GM12892 (cell line): ENCODE results near the gene DIAPH1.

Experiments used
- DNase-seq: peaks from one replicate; pipeline ENCODE4 v3.0.0; 2011; ENCODE audit not compliant: insufficient read length
- FAIRE-seq: peaks from 2 replicates; lab custom pipeline; 2011; peaks lifted over from hg19 to GRCh38; lab: Jason Lieb, UNC
- POLR2A ChIP-seq: IDR thresholded peaks from 2 replicates; pipeline ENCODE4 v1.6.1; 2011; ENCODE audit warnings: low read depth, low read length, control low read depth
- POLR2AphosphoS5 ChIP-seq: IDR thresholded peaks from 2 replicates; pipeline ENCODE4 v1.6.1; 2011; ENCODE audit warnings: low read depth, low read length, control low read depth
- TAF1 ChIP-seq: IDR thresholded peaks from 2 replicates; pipeline ENCODE4 v1.6.1; 2011; ENCODE audit warnings: low read depth, mild to moderate bottlenecking, control low read depth, low read length, borderline replicate concordance

DIAPH1 gene

DNA sequence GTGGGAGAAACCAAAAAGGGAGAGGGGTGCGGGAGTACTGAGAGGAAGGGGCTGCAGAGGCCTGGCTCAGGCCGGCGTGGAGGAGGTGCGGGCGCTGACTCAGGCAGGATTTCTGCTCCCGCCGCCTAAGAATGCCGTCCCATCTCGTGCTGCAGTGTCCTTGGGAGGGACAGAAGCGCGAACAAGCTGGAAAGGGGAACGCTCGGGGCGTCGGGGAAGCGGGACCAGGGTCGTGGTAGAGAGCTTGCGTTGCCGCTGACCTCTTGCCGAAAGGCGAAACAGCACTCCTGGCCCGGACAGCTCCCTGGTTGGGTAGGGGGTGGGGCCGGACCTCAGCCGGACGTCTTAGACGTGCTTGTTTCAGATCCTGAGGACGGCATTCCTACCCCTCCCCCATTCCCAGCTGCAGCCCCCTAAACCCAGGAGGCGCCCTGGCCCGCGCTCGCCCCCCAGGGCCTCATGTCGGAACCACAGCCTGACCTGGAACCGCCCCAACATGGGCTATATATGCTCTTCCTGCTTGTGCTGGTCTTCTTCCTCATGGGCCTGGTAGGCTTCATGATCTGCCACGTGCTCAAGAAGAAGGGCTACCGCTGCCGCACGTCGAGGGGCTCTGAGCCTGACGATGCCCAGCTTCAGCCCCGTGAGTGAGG, 19.1 kb upstream of the DIAPH1 start:
- DNase-seq (peak; percentile 62), FAIRE-seq (peak; percentile 58)
- TF ChIP-seq TAF1, result no peak
- TF ChIP-seq POLR2AphosphoS5, result no peak
- peak; percentile 19; the same call in 1 of the 2 replicates for TF ChIP-seq POLR2A

DNA sequence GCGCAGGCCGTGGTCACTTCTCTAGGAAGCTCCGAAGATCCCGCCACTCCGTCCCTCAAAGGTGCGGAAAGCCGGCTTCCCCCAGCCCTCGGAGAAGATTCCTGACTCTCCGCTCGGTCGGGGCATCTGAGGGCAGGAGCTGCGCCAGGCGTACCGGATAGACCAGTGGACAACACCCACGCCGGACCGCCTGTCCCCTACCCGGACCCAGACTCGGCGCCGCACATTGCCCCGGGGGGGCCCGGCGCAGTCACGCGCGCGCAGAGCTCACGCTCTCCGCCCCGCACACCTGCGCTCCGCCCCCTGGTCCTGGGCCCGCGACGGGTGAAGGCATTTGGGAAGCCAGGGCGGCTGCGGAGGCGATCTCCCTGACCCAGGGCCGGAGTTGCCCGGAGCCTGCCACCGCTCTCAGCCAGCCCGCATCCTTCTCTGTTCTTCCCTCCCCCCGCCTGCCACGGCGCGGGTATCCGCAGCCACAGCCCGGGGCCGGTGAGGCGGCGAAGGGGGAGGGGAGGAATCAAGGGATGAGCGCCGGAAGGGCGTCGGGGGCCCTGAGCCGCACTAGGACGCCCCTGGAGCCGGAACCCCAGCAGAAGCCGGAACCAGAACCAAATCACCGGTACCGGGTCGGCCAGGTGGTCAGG, 18.4 kb upstream of the DIAPH1 start:
- DNase-seq, result no peak
- TF ChIP-seq TAF1 (no peak), POLR2A (no peak), POLR2AphosphoS5 (no peak)
- peak; percentile 51 for FAIRE-seq

DNA sequence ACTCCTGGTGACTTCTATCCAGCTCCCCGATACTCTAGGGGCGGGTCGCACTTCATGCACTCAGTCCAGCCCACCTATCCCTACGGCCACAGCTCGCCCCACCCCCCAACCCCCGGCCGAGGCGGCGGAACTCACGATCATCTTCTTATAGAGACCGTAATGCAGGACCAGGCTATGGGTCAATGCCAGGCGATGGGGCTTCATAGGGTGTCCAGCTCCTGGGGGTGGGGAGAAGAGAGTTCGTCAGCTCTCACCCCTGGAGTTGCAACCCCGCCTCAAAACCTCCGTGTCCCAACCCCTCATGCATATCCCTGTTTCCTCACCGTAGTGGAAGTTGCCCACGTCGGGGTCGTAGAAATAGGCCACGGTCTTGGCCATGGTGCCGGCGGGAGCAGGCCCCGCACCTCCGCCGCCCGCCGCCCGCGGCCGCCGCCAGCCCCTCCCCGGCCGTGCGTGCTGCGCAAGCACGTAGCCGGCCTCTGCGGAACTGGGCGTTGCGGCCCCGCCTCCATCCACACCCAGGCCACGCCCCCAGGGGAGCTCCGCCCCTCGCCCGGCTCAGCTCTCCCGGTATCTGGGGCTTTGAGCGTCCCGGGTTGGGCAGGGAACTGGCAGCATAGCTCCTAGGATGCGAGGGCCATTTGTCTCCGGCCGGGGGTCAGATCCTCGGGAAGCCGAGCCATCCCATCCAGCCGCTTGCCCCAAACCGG, 17.8 kb upstream of the DIAPH1 start, which contains the start of the genes HDAC3 and RELL2:
HDAC3 (minus strand) TSS at position 437 of the 710 bp plus-strand sequence; CDS start at position 378, 59 bp downstream.
RELL2 (plus strand) TSS at position 585 of the 710 bp plus-strand sequence. CDS start 1,229 bp downstream, outside the sequence.
- 0 out of 2 replicates have a peak, but pooled peaks have one; percentile 22 for TF ChIP-seq TAF1
- peak; percentile 63 for TF ChIP-seq POLR2AphosphoS5
- peak; percentile 69; the same call in 1 of the 2 replicates for TF ChIP-seq POLR2A
- peak; percentile 95 for FAIRE-seq
- peak; percentile 92 for DNase-seq

DNA sequence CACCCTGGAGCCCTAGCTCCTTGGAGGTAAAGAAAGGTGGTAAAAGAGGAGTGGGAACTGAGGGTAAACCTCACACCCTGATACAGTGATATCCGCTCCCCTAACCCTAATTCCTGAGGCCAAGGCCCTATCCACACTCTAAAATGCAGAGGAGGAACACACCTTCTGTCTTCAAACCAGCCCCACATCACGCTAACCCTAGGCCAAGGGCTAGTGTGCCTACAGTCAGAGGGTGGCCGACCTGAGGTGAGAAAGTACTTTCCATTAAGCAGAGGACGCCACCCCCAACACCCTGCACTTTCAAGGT, 17.3 kb upstream of the DIAPH1 start:
- TF ChIP-seq POLR2AphosphoS5, result no peak
- TF ChIP-seq TAF1, result no peak
- TF ChIP-seq POLR2A, result no peak
- no peak for FAIRE-seq
- DNase-seq, result no peak

DNA sequence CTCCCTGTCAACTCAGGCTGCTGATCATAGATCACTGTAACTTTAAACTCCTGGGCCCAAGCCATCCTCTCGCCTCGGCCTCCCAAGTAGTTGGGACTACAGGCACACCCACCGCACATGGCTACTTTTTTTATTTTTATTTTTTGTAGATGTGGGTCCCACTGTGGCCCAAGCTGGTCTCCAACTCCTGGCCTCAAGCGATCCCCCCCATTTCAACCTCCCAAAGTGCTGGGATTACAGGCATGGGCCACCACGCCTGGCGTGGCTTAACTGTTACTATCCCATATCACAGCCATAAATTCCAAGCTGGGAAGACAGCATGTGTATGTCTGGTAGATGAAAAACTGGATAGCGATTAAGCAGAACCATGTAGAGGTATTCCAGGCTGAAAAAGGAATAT, 16.8 kb upstream of the DIAPH1 start:
- no peak for DNase-seq
- no peak for FAIRE-seq
- no peak for TF ChIP-seq POLR2AphosphoS5

DNA sequence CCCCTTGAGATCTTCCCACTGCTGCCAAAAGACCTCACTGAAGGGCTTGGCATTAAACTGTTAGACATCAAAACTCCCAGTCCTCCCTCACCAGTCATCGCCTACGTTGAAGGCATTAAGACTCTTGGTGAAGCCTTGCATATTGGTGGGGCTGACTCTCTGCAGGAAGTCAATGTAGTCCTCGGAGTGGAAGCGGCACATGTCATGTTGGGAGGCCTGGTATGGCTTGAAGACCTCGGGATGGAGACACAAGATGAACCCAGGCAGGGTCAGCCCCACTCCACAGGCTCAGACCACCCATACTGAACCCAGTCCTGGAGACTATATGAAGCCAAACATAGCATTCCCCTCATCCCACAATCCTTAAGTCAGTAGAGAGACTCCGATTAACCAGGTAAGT, 15.9 kb upstream of the DIAPH1 start:
- FAIRE-seq (no peak), DNase-seq (no peak)
- TF ChIP-seq POLR2AphosphoS5, result no peak
- TF ChIP-seq TAF1, result no peak
- no peak for TF ChIP-seq POLR2A

DNA sequence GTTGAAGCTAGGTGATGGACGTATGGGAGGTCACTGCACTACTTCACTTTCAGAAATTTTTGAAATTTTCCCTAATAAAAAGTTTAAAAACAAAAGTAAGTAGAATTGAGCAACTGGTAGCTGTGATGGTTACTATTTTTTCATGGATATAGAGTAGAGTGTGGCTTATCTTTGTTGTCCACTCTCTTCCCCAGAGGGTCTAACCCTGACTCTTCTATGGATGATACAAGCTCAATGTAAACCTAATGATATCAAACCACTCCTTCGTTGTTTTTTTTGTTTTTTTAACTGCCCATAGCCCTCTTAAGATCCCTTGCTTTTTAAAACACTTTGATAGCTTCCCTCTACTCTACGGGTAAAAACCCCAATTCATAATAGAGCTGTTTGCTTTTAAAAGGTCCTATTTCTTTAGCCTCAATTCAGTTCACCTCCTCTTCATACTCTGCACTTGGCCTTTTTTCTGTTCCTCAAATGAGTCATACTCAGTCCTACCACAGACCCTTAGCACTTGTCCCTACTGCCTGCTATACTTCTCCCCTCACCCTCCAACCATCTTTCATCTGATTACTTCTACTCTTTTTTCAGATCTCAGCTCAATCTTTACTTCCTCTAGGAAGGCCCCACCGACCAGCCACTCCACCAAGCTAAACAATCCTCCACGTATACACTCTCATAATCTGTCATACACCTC, 15.2 kb upstream of the DIAPH1 start:
- FAIRE-seq (no peak), DNase-seq (no peak)
- TF ChIP-seq POLR2A (no peak), TAF1 (no peak), POLR2AphosphoS5 (no peak)

DNA sequence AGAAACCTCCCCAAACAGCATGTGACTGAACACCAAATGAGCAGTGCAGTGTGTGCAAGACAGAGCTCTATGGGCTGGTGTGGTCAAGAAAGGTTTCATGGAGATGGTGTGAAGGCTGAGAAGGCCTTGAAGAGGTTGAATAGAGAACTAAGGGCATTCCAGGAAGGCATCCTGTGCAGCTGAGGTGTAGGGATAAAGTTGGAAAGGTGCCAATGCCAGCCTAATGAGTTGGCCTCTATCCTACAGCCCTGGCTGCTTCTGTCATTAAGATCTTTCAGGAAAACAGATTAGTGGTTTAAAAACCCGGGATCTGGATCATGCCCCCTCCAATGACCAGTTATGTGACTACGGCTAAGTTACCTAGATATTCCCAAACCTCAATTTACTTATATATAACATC, 13.8 kb upstream of the DIAPH1 start:
- FAIRE-seq, result no peak
- DNase-seq, result no peak
- TF ChIP-seq TAF1, result no peak
- TF ChIP-seq POLR2A, result no peak
- no peak for TF ChIP-seq POLR2AphosphoS5

DNA sequence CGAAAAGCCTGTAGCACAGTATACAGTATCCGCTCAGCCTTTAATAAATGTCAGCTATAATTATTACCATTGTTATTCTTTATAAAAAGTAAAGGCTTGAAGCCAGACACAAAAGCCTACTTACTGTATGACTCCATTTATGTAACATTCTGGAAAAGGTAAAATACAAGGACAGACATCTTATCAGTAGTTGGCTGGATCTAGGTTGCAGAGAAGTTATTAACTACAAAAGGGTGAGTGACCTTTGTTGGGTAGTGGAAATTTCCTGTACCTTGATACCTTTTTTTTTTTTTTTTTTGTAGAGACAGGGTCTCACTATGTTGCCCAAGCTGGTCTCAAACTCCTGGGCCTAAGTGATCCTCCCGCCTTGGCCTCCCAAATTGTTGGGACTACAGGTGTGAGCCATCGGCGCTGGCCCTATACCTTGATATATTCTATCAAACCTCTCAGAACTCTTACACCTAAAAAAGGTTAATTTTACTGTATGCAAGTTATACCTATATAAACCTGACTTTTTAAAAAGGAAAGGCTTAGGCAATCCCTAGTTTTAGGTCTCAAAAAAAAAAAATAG, 11.9 kb upstream of the DIAPH1 start:
- no peak for DNase-seq
- TF ChIP-seq POLR2AphosphoS5, result no peak
- no peak for TF ChIP-seq POLR2A
- no peak for TF ChIP-seq TAF1
- FAIRE-seq, result no peak

DNA sequence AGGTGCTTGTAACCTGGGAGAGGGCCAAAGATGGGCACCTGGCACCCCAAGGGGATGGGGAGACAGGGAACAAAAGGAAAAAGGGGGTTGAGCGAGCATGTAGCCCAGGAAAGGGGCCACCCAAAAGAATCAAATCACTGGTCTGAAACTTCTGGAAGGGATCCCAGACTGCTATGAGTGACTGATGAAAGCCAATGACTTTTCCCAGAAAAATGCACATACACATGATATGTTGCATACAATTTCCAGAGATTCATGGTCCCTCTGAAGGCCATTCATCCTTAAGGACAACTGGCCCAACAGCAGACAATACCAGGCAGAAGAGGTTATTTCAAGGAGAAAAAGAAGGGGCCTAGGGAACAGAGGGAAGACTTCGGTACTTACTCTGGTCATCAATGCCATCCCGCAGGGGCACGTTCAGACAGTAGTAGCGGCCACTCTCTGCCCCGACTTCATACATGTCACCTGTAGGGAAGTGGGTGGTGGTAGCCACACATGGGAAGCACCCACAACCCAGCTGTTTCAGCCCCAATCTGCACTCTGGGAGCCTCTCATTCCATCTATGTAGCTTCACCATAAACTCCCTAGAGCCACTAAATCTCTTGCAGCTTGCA, 9.5 kb upstream of the DIAPH1 start:
- no peak for TF ChIP-seq TAF1
- TF ChIP-seq POLR2A, result no peak
- TF ChIP-seq POLR2AphosphoS5, result no peak
- DNase-seq (no peak), FAIRE-seq (no peak)
